SIG-M5 treated with dmso at 0.1 percent for 504 hours (cell line): Measurements from ENCODE around the gene HIC2.
"Not testable (repeated sequence)": the region's sequence is repeated elsewhere in the genome, so short reads cannot be mapped to it uniquely, and the experiment has no call there.

Experiments used
- DNase-seq: peaks from one replicate; lab custom pipeline; 2025; ENCODE audit not compliant: unreplicated experiment; lab: John Stamatoyannopoulos, UW

HIC2 gene

DNA sequence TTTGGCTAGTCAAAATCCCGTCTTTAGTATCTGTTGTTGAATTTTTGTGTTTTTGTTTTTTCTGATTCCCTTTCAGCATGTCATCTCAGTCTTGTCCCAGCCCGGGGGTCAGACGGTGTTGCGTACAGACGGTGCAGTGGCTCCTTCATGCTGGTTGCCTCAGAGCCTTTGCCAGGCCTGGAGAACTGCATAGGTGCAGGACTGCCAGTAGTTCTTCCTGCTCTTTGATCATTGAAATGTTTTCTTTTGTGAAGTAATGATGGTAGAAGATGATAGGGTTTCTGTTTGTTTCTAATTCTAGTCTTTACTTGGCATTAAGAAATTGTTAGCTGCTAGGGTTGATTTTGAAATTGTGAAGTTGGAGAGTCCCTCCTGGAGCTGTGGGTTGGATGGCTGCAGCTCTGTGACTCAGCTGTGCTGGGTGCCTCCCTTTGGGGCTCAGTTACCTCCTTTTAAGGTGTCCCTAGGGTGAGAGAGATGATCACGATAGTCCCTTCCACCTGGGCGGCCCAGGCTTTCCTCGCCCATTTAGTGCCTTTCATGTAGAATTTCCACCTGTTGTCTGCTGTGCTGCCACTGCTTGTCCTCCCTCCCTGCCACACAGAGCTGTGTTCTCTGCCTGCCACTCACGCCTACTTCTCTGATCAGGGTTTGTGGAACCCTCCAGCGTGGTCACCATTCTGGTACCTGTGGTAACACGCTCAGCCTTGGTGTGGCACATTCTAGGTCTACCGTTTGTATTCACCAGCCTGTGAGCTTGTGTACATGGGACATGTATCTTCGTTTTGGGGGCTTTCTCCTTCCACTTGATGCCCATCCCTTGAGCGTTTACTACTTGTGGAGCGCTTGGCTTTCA, 17.4 kb downstream of the HIC2 start:
- not testable (repeated sequence) for DNase-seq

GRCh38 chr22:21435998-21436810, 19.0 kb downstream of the HIC2 start:
- DNase-seq, result not testable (repeated sequence)

- DNase-seq, result not testable (repeated sequence)
These were observed 20.8 kb downstream of the HIC2 start for GRCh38 chr22:21438013-21438412.

DNA sequence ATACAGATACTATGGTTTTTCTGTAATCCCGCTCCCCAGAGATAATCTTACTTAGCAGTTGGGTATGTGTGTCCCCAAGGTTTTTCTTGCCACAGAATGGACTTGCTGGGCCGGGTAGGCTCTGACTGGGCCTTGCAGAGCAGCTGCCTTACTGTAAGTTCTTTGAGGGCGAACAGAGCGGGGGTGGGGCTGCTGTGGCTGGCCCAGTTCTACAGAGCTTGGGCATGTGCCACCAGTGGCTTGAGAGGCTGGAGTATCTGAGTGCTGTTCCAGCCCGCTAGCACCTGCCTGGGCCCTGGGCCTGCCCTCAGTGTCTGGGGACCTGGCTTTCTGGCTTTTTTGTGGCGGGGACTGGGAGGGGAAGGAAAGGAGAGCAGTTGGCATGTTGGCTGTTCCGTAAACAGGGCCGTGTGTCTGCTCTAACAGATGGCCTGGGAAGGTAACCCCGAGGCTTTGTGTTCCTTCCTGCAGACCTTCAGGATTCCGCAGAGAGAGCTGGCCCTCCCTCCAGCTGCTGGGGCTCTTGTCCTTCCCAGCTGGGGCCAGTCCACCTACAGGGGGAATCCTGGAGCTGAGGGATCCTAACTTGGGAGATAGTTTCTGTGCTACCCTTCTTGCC, 23.0 kb downstream of the HIC2 start:
- not testable (repeated sequence) for DNase-seq

- not testable (repeated sequence) for DNase-seq
These were observed 23.5 kb downstream of the HIC2 start for GRCh38 chr22:21440676-21441075.

DNA sequence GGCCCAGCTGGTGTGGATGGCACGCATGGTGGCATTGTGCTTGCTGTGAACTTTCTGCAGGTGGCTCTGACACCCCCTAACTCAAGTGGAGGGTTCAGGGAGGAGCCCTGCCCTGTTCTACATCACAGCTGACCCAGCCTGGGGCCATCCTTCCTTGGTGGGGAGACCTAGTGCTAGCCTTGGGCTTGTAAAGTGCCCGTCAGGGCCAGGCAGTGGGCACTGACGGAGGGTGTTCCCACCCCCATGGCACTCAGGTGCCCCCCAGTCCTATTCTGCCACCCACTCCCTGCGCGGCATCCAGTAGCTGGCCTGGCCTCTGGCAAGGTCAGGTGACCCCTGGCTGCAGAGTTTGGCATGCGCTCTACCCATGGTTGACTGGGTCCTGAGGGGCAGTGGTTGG, 24.0 kb downstream of the HIC2 start:
- not testable (repeated sequence) for DNase-seq

GRCh38 chr22:21442123-21442522, 25.0 kb downstream of the HIC2 start:
- DNase-seq, result not testable (repeated sequence)

- not testable (repeated sequence) for DNase-seq
These were observed 25.5 kb downstream of the HIC2 start for GRCh38 chr22:21442646-21443045.

DNA sequence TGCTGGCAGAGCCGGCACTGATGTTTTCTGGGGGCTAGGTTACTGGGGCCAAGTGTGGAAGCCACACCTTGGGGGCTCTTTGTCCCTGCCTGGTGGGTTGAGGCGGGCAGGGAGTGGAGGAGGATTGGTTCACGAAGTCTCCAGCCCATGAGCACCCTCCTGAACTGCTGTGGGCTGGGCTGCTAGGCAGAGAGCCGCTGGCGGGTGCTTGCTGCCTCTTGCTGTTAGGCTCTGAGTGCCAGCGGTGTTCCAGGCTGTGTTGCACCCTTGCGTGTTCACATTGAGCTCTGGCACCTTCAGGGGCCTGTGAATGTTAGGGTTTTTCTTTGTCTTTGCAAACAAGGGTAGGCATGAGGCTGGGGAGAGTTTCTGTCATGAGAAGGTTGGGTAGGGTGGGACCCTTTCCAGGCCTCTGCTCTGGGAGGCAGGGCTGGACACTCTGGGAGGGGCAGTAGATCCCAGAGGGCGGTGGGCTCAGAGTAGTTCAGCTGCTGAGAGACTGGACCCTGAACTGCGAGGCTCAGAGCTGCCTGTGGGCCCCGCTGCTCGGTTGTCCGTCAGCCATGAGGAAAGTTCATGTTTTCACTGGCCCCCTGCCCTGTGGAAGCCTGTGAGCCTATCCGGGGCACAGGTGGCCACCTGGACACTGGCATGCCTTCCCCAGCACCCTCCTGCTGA, 26.0 kb downstream of the HIC2 start:
- no peak for DNase-seq

DNA sequence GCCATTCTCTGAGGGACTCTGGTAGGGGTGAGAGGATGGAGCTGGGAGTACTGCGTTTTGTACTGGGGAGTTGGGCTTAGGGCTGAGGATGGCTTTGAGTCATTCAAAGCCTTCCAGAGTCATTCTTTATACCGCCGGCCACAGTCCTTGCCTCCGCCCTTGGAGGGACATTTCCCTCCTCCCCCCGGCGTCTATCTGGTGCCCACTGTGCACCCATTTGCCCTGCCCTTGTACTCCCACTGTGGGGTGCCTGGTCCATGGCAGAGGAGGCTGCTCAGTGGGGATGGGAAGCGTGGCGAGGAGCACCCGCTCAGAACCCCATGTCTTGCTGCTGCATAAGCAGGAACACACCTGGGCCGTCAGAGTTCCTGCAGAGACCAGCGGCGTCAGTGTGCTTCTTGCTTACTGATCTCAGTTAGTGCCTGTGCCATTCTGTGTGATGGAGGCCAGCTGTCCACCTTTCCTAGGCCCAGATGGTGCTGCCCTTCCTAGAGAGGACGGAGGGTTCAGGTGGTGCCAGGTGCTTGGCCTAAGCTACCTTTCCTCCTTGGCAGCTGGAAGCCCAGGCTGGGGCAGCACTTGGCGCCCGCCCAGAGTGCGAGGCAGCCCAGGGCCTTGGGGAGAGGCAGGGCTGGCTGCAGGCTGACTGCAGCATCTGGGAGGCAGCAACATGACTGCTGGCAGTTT, 26.7 kb downstream of the HIC2 start:
- no peak for DNase-seq

GRCh38 chr22:21444701-21445436, 27.7 kb downstream of the HIC2 start:
- DNase-seq, result no peak

DNA sequence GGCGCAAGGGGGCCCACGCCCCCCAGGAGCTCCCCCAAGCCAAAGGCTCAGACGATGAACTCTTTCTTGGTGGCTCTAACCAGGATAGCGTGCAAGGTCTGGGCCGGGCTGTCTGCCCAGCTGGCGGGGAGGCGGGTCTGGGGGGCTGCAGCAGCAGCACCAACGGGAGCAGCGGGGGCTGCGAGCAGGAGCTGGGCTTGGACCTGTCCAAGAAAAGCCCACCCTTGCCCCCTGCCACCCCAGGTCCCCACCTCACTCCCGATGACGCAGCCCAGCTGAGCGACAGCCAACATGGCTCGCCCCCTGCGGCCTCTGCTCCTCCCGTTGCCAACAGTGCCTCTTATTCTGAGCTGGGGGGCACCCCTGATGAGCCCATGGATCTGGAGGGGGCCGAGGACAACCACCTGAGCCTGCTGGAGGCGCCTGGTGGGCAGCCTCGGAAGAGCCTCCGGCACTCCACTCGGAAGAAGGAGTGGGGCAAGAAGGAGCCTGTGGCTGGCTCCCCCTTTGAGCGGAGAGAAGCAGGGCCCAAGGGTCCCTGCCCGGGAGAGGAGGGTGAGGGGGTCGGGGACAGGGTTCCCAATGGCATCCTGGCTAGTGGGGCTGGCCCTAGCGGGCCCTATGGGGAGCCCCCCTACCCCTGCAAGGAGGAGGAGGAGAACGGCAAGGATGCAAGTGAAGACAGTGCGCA, 28.4 kb downstream of the HIC2 start:
- DNase-seq, result no peak

DNA sequence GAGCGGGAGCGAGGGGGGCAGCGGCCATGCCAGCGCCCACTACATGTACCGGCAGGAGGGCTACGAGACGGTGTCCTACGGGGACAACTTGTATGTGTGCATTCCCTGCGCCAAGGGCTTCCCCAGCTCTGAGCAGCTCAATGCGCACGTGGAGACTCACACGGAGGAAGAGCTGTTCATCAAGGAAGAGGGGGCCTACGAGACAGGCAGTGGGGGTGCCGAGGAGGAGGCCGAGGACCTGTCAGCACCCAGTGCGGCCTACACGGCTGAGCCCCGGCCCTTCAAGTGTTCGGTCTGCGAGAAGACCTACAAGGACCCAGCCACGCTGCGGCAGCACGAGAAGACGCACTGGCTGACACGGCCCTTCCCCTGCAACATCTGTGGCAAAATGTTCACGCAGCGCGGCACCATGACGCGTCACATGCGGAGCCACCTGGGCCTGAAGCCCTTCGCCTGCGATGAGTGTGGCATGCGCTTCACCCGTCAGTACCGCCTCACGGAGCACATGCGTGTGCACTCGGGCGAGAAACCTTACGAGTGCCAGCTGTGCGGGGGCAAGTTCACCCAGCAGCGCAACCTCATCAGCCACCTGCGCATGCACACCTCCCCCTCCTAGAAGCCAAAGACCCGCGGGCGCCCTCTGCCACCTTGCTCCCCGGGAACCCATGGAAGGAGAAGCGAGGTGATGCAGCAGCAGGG, 29.1 kb downstream of the HIC2 start:
- DNase-seq, result no peak

DNA sequence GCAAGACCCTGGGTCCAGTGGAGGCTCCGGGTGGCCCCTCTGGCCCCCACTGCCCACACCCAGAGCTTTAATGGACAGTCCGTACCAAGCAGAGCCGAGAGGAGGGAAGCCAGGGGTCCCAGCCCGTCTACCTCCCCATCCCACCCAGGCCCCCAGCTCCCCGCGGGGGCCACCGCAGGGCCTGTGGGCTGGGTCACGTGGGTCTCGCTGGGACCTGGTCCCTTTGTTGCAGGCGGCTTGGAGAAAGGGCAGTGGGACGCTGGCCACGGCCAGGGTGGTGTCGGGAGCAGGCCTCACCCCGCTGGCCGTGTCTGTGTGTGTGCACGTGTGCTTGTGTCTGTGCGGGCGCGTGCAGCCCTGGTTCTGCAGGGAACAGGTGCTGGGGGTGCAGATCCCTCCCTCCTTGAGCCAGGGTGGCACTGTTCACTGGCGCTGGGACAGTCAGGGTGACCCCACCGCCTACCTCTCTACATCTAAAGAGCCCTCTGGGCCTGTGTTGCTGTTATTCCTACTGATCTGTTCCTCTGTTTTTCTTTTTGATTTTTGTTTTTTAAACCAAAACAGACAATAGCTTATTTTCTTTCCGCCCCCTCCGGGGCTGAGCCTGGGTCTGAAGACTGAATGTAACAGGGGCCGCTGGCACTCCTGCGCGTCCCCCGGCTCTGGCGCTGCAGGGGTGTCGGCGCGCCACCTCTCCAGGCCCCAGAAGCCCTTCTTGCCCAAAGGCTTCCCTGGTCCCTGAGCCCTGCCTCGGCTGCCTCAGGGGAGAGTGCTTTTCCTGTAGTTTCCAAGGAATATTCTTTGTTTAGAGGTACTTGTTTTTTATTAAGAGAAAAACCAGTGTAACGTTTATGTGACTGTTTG, 29.9 kb downstream of the HIC2 start:
- no peak for DNase-seq

DNA sequence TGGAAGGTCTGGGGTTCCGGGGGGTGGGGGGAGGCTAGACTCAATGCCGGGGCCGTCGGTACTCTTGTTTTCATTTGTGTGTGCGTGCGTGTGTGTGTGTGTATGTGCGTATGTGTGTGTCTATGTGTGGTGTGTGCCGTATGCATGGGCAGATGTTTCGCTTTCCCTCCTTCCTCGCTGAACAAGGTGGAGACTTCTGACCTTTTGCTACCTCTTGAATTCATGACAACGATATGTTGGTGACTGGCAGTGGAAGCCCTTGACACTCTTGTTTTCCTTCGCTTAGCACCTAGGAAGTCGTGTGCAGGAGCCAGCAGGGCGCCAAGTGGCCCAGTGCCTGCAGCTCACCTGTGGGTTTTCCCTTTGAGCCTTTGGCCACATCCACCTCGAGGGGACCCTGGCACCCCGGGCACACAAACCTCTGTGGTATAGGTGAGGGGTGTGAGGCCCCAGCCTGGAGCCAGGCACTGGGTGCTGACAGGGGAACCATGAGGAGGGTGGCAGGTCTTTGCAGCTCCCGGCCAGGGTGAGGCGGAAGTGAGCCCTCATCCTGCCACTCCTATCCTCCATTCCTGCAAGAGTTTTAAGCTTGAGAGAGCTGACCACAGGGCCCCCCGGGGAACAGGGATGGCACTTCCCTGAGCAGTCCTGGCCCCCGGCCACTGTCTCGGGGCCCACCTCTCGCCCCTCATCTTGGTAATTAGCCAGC, 30.7 kb downstream of the HIC2 start:
- no peak for DNase-seq

DNA sequence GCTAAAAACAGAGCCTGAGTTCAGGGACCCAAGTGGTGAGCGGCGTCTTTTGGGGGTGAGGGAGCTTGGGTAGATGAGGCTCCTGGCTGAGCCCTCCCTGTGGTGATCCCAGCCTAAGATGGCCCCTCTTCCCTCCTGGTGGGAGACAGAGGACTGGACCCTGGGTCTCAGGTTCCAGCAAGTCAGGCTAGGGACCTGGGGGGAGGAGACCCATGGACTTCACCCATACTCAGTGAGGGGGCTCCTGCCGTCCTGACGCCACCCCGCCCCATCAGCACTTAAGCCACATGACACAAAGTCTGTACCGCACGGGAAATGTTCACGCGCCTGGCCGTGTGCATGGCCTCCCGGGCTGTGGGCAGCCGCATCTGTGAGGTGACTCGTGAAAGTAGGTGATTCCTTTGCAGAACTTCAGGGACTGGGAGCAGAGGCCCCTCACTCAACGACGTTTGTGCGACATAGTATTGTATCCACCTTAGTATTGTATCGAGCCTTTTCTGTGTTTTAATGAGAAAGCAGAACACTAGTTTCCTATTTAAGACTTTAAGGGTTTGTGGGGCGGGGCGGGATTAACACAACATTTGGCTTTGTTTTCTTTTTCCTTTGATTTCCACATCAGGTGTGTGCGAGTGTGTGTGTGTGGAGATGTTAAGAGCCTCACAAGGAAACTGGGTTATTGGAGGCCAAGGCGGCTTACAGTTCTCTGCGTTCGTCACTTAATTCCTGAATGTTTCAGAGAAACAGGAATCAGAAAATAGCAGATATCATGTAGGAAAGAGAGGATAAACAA, 31.7 kb downstream of the HIC2 start:
- DNase-seq, result no peak
